SK-N-SH (cell line): ENCODE measurements around the gene SPTBN2. TPM values are rescaled to one million over a fixed set of nuclear protein-coding genes. Genes with fewer than 3 reads are reported as not detected.

Experiments used
- CTCF ChIA-PET: fragments of 300-600, 350-600 bp; formaldehyde crosslinking; extraction: SDS; loops from one replicate; lab custom pipeline; 2021; lab: Yijun Ruan, JAX
- POLR2A ChIA-PET: fragments of 350-600 bp; sonication (Branson Sonifier 250); formaldehyde crosslinking; extraction: SDS; loops from one replicate; lab custom pipeline; 2020; ENCODE audit warnings: antibody characterized with exemption, inconsistent platforms; lab: Yijun Ruan, JAX
- DNase-seq: peaks from one replicate; pipeline ENCODE4 v3.0.0; 2012
- H2AFZ ChIP-seq: fragments of 200-600 bp; sonication (generic); 2 replicates; pipeline ENCODE4 v1.8.1; 2016; ENCODE audit warnings: antibody characterized with exemption, mild to moderate bottlenecking, low read depth
- H3F3A ChIP-seq: fragments of 200-600 bp; sonication (generic); replicated peaks from 2 replicates; pipeline ENCODE3; 2016; ENCODE audit warnings: antibody characterized with exemption, mild to moderate bottlenecking; ENCODE audit not compliant: insufficient read depth
- H3K27ac ChIP-seq, 2 experiments: fragments of 200-500 bp in 1 of 2; fragments of 200-600 bp in 1 of 2; sonication (Bioruptor generic) in 1 of 2; sonication (generic), shearing (Covaris generic) in 1 of 2; 2 replicates each; pipeline versions ENCODE4 v1.5.1 to v1.6.1; 2014 to 2016; ENCODE audit warnings: low read depth in 2 of 2, inconsistent platforms in 1 of 2, low read length in 1 of 2, mild to moderate bottlenecking in 1 of 2, mixed read lengths in 1 of 2
- H3K27me3 ChIP-seq: fragments of 200-600 bp; sonication (generic), shearing (Covaris generic); 2 replicates; pipeline ENCODE4 v1.6.1; 2016; ENCODE audit warnings: mixed run types; ENCODE audit not compliant: insufficient read depth
- H3K36me3 ChIP-seq, 2 experiments: fragments of 200-500 bp in 1 of 2; fragments of 200-600 bp in 1 of 2; sonication (Bioruptor generic) in 1 of 2; sonication (generic) in 1 of 2; replicated peaks in 1 of 2; 2 replicates each; pipeline versions ENCODE3 to v1.5.1; 2014 to 2016; ENCODE audit warnings: low read length in 1 of 2, mild to moderate bottlenecking in 1 of 2; ENCODE audit not compliant: insufficient read depth in 2 of 2, control insufficient read depth in 1 of 2
- H3K4me1 ChIP-seq, 2 experiments: fragments of 200-500 bp in 1 of 2; fragments of 200-600 bp in 1 of 2; sonication (Bioruptor generic) in 1 of 2; sonication (generic), shearing (Covaris generic) in 1 of 2; 2 replicates each; pipeline versions ENCODE4 v1.5.1 to v1.6.1; 2014 to 2016; ENCODE audit warnings: low read depth in 1 of 2, low read length in 1 of 2, mixed run types in 1 of 2; ENCODE audit not compliant: insufficient read depth in 2 of 2, control insufficient read depth in 1 of 2
- H3K4me2 ChIP-seq: fragments of 200-600 bp; sonication (generic), shearing (Covaris generic); 2 replicates; pipeline ENCODE4 v1.6.1; 2017; ENCODE audit warnings: mixed run types
- H3K4me3 ChIP-seq, 2 experiments: fragments of 200-500 bp in 1 of 2; fragments of 200-600 bp in 1 of 2; sonication (Bioruptor generic) in 1 of 2; sonication (generic), shearing (Covaris generic) in 1 of 2; 2 replicates each; pipeline versions ENCODE4 v1.5.1 to v1.8.1; 2014 to 2016; ENCODE audit warnings: low read depth in 2 of 2, inconsistent platforms in 1 of 2, low read length in 1 of 2, mild to moderate bottlenecking in 1 of 2, mixed read lengths in 1 of 2, moderate library complexity in 1 of 2
- H3K79me2 ChIP-seq: fragments of 200-600 bp; sonication (generic); 2 replicates; pipeline ENCODE4 v1.8.1; 2017; ENCODE audit warnings: mild to moderate bottlenecking; ENCODE audit not compliant: insufficient read depth
- H3K9ac ChIP-seq: fragments of 200-600 bp; sonication (generic); 2 replicates; pipeline ENCODE4 v1.6.1; 2017; ENCODE audit warnings: mixed run types
- H3K9me2 ChIP-seq: fragments of 200-600 bp; sonication (generic); 2 replicates; pipeline ENCODE4 v1.6.1; 2017; ENCODE audit warnings: mixed run types
- H3K9me3 ChIP-seq: fragments of 200-600 bp; sonication (generic); 2 replicates; pipeline ENCODE4 v1.6.1; 2017; ENCODE audit warnings: mixed run types, mild to moderate bottlenecking, moderate library complexity
- H4K20me1 ChIP-seq: fragments of 200-600 bp; sonication (generic); 2 replicates; pipeline ENCODE4 v1.6.1; 2017; ENCODE audit warnings: mild to moderate bottlenecking, mixed run types; ENCODE audit not compliant: insufficient read depth
- CHD2 ChIP-seq: fragments of 150-350 bp; IDR thresholded peaks from 2 replicates; pipeline ENCODE4 v1.6.1; 2018; ENCODE audit warnings: low read length; ENCODE audit not compliant: partially characterized antibody
- ELF1 ChIP-seq: IDR thresholded peaks from 2 replicates; pipeline ENCODE4 v1.4.0; 2012
- GATA2 ChIP-seq: sonication (generic); formaldehyde crosslinking; IDR thresholded peaks from 2 replicates; pipeline ENCODE4 v1.5.0; 2020; ENCODE audit warnings: mild to moderate bottlenecking, missing genetic modification reagents
- JUND ChIP-seq: IDR thresholded peaks from 2 replicates; pipeline ENCODE4 v1.4.0; 2012
- POLR2AphosphoS5 ChIP-seq: IDR thresholded peaks from 2 replicates; pipeline ENCODE4 v1.6.1; 2012; ENCODE audit warnings: low read depth, low read length
- RCOR1 ChIP-seq: fragments of 150-350 bp; IDR thresholded peaks from 2 replicates; pipeline ENCODE4 v1.6.1; 2017; ENCODE audit warnings: antibody characterized with exemption, low read length
- RFX5 ChIP-seq: IDR thresholded peaks from 2 replicates; pipeline ENCODE4 v1.6.1; 2012; ENCODE audit warnings: mild to moderate bottlenecking, improper control_type of control experiment, low read length
- RXRA ChIP-seq: IDR thresholded peaks from 2 replicates; pipeline ENCODE4 v1.4.0; 2012; ENCODE audit warnings: low read depth, mild to moderate bottlenecking, borderline replicate concordance
- SIN3A ChIP-seq: IDR thresholded peaks from 2 replicates; pipeline ENCODE4 v1.6.1; 2012; ENCODE audit warnings: low read depth, mild to moderate bottlenecking, low read length, moderate library complexity, borderline replicate concordance
- SMC3 ChIP-seq: IDR thresholded peaks from 2 replicates; pipeline ENCODE4 v1.6.1; 2012; ENCODE audit warnings: low read depth, low read length, improper control_type of control experiment
- TCF12 ChIP-seq: IDR thresholded peaks from 2 replicates; pipeline ENCODE4 v1.4.0; 2012
- TEAD4 ChIP-seq: IDR thresholded peaks from 2 replicates; pipeline ENCODE4 v1.4.0; 2012; ENCODE audit warnings: mild to moderate bottlenecking, borderline replicate concordance; ENCODE audit not compliant: insufficient read depth
- YY1 ChIP-seq: IDR thresholded peaks from 2 replicates; pipeline ENCODE4 v1.4.0; 2012; ENCODE audit warnings: low read depth, mild to moderate bottlenecking
- WGBS: methylation state at CpG from one replicate; pipeline ENCODE4 v1.1.6; 2017; ENCODE audit warnings: low lambda C conversion rate; 5-methylcytosine and 5-hydroxymethylcytosine counted together
- polyA plus RNA-seq, 3 experiments: library from polyadenylated mRNA; depleted of rRNA; stranded (reverse); fragments of >200 nt; gene quantifications; 2 replicates each; pipeline ENCODE4 v1.2.3, GENCODE V29; 2012
- TF ChIP-seq, protein P1 (sequence below): fragments of 150-350 bp; IDR thresholded peaks from 2 replicates; pipeline ENCODE4 v1.6.1; 2016; ENCODE audit warnings: mild to moderate bottlenecking, low read depth, low read length
- TF ChIP-seq, protein P2 (sequence below): fragments of 200-600 bp; sonication (generic); IDR thresholded peaks from 2 replicates; pipeline ENCODE4 v1.6.1; 2017; ENCODE audit warnings: antibody characterized with exemption, mild to moderate bottlenecking, moderate library complexity
- TF ChIP-seq, protein P3 (sequence below): IDR thresholded peaks from 2 replicates; pipeline ENCODE4 v1.4.0; 2012; ENCODE audit warnings: low read depth, borderline replicate concordance

The SPTBN2 gene
- polyA plus RNA-seq, 1 of the 3 experiments (the other 2 are of a cell fraction): 19.7 TPM

DNA sequence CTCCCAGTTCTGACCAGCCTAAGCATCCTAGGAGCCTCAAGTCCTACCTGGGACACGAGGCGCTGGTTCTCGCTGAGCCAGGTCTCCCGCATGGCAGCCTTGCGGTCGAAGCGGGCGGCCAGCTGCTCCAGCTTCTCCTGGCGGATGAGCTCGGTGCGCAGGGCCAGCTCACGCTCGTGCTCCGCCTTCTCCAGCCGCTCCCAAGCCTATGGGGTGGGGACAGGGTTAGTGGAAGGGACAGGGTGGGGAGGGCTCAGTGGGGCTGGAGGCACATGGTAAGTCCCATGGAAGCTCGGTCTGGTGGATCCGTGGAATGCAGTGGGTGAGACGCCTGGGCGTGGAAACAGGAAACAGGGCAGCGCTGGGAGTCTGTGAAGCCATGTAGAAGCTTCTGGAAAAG, 20.9 kb downstream of the SPTBN2 start:
- Histone ChIP-seq H3K27ac (no peak overlapping the region), H3K79me2 (no peaks in the 10 kb centered on the region), H4K20me1 (no peaks in the 10 kb centered on the region), H2AFZ (no peak overlapping the region), H3F3A (no peaks in the 10 kb centered on the region), H3K4me1 (no peaks in the 10 kb centered on the region), H3K27me3 (no peaks in the 10 kb centered on the region), H3K9me3 (no peaks in the 10 kb centered on the region), H3K9ac (no peak overlapping the region), H3K36me3 (peaks cover 0 to 15% of the 10 kb centered on the region in 2 experiments), H3K9me2 (no peaks in the 10 kb centered on the region), H3K4me3 (no peak overlapping the region), H3K4me2 (no peak overlapping the region)
- no peak for TF ChIP-seq SMC3
- TF ChIP-seq, protein P1, sequence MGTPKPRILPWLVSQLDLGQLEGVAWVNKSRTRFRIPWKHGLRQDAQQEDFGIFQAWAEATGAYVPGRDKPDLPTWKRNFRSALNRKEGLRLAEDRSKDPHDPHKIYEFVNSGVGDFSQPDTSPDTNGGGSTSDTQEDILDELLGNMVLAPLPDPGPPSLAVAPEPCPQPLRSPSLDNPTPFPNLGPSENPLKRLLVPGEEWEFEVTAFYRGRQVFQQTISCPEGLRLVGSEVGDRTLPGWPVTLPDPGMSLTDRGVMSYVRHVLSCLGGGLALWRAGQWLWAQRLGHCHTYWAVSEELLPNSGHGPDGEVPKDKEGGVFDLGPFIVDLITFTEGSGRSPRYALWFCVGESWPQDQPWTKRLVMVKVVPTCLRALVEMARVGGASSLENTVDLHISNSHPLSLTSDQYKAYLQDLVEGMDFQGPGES: no peak
- TF ChIP-seq RCOR1: no peak
- TF ChIP-seq SIN3A: no peak
- no peak for TF ChIP-seq CHD2
- no peak for DNase-seq
- POLR2A ChIA-PET: no interaction called here
- WGBS: 97% methylated on average over 17 of the region's 20 CpGs
- CTCF ChIA-PET: interaction anchor here (2.1 kb wide), 1 partner anchor 13 kb away, joined by 10 read pairs; no protein-coding TSS in a partner anchor

DNA sequence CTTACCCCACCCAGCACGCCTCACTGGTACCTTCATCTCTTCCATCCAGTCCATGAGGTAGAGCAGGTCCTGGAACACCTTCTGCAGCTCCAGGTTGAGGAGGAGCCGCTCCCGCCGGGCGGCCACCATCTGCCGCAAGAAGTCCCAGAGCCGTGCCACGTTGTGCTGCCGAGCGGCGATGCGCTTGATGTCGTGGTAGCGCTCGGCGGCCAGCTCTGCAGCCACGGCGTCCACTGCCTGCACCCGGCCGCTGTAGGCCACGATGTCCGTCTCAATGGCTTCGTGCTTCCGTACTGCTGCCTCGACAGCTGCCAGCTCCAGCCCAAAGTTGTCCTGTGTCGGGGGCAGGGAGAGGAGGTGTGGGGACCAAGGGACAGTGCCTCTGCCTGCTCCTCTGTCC, 21.5 kb downstream of the SPTBN2 start:
- no peaks in the 10 kb centered on the region for H3K27me3 ChIP-seq
- TF ChIP-seq TCF12 (no peak), ELF1 (no peak), RCOR1 (no peak), JUND (no peak), RFX5 (no peak), RXRA (no peak), POLR2AphosphoS5 (no peak), GATA2 (CRISPR knock-in tag) (no peak), YY1 (no peak), TEAD4 (no peak)
- TF ChIP-seq, protein P1: no peak
- TF ChIP-seq, protein P2, sequence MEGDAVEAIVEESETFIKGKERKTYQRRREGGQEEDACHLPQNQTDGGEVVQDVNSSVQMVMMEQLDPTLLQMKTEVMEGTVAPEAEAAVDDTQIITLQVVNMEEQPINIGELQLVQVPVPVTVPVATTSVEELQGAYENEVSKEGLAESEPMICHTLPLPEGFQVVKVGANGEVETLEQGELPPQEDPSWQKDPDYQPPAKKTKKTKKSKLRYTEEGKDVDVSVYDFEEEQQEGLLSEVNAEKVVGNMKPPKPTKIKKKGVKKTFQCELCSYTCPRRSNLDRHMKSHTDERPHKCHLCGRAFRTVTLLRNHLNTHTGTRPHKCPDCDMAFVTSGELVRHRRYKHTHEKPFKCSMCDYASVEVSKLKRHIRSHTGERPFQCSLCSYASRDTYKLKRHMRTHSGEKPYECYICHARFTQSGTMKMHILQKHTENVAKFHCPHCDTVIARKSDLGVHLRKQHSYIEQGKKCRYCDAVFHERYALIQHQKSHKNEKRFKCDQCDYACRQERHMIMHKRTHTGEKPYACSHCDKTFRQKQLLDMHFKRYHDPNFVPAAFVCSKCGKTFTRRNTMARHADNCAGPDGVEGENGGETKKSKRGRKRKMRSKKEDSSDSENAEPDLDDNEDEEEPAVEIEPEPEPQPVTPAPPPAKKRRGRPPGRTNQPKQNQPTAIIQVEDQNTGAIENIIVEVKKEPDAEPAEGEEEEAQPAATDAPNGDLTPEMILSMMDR: no peak
- TF ChIP-seq, protein P3, sequence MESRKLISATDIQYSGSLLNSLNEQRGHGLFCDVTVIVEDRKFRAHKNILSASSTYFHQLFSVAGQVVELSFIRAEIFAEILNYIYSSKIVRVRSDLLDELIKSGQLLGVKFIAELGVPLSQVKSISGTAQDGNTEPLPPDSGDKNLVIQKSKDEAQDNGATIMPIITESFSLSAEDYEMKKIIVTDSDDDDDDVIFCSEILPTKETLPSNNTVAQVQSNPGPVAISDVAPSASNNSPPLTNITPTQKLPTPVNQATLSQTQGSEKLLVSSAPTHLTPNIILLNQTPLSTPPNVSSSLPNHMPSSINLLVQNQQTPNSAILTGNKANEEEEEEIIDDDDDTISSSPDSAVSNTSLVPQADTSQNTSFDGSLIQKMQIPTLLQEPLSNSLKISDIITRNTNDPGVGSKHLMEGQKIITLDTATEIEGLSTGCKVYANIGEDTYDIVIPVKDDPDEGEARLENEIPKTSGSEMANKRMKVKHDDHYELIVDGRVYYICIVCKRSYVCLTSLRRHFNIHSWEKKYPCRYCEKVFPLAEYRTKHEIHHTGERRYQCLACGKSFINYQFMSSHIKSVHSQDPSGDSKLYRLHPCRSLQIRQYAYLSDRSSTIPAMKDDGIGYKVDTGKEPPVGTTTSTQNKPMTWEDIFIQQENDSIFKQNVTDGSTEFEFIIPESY: no peak
- H3K4me2 ChIP-seq: no peak overlapping the region
- H3F3A ChIP-seq: no peaks in the 10 kb centered on the region
- H3K79me2 ChIP-seq: no peaks in the 10 kb centered on the region
- no peak overlapping the region for H3K4me3 ChIP-seq
- H3K36me3 ChIP-seq: peaks cover 0 to 12% of the 10 kb centered on the region in 2 experiments
- ChIA-PET POLR2A (no interaction called here), CTCF (interaction anchor here (1.6 kb wide), 1 partner anchor 12 kb away, joined by 4 read pairs; no protein-coding TSS in a partner anchor)
- H2AFZ ChIP-seq: no peak overlapping the region
- no peak overlapping the region for H3K27ac ChIP-seq
- WGBS: 96% methylated on average over 9 of the region's 26 CpGs
- no peaks in the 10 kb centered on the region for H3K4me1 ChIP-seq
- no peaks in the 10 kb centered on the region for H3K9me2 ChIP-seq
- no peaks in the 10 kb centered on the region for H4K20me1 ChIP-seq
- H3K9ac ChIP-seq: no peak overlapping the region
- H3K9me3 ChIP-seq: no peaks in the 10 kb centered on the region
- no peak for DNase-seq
